Right ventricle myocardium superior (tissue), 1 donor: ENCODE results near the gene TMEM117. TPM values are rescaled to one million over a fixed set of nuclear protein-coding genes. Genes with fewer than 3 reads are reported as not detected.
"Not testable (repeated sequence)": the region's sequence is repeated elsewhere in the genome, so short reads cannot be mapped to it uniquely, and the experiment has no call there.

Source experiments
- ATAC-seq: fragments of 200-7000 bp; cut with Tn5 transposase; one replicate; pipeline ENCODE4 v1.9.1; 2020; ENCODE audit warnings: mild to moderate bottlenecking; ENCODE audit not compliant: poor library complexity
- DNase-seq: peaks from one replicate; pipeline ENCODE4 v3.0.0-alpha.2; 2020
- intact Hi-C: fragments of 100-400 bp; cut with DNase I; formaldehyde crosslinking; loops from one replicate; pipeline ENCODE4 v1.11.2; 2022
- total RNA-seq: library from RNA; stranded (reverse); fragmentation: NEBNext Ultra II Directional; extraction: Animal tissue kit (Norgen Biotek cat#: 25700); gene quantifications from one replicate; pipeline ENCODE4 v1.2.1, GENCODE V29; 2021
- donor health status: DM: no; HTN: yes; CAD: no; lungs with severe emphysema.

Gene TMEM117
- total RNA-seq, 1 donor from 2014 or later: 5.8 TPM

DNA sequence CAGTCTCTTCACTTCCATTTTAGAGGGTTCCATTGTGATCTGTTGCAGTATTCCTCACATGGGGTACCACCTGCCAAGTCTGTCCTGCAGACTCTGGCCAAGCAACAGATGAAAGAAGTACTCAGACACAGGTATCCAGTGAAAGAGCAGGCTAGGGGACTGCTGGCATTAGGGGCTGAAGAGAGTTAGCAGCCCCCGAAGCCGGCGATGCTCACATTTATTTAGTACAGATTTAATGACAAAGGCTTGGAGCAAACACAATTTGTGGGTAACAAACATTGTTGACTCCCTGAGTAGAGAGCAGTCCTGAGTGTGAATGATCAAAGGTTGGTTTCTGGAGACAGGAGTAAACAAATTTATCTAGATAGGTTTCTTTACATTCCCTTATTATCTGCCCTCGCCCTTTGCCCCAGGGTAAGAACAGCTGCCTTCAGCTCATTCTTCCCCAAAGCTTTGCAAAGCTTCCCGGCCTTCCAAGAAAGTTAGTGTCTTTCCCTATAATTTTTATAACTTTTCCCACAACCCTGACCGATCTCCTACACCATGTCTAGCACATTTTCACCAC is 144.8 kb downstream of the TMEM117 start:
- DNase-seq (no peak), ATAC-seq (no peak)
- intact Hi-C loops: no loop called here

DNA sequence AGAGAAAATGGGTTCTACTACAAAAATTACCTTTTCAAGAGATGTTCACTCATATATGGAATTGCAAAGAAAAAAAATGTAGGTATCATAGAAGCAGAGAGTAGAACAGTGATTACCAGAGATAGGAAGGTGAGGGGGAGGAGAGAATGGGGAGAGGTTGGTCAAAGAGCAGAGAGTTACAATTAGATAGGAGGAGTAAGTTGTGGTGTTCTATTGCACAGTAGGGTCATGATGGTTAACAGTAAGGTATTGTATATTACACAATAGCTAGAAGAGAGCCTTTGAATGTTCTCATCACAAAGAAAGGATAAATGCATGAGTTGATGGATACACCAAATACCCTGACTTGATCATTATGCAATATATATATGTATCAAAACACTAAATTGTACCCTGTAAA is 145.8 kb downstream of the TMEM117 start:
- ATAC-seq (no peak), DNase-seq (no peak)
- intact Hi-C loops: no loop called here

DNA sequence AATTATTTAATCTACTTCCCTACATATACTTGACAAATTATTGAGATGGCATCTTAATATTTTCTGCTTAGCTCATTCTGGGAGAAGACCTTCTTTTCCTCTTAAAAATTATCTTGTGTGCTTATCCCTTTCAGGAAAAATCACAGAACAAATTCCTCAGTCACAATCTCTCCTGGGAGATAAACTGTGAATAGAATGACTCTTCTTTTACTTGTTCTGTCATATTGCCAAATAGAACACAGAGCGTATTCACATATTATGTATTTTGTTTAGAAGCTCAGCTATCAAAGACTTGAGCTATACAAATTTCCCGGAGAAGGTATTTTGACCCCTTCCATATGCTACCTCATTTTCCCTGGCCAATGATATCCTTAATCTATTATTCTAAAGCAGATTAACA is 146.7 kb downstream of the TMEM117 start:
- no peak for DNase-seq
- no peak for ATAC-seq
- intact Hi-C loops: no loop called here

DNA sequence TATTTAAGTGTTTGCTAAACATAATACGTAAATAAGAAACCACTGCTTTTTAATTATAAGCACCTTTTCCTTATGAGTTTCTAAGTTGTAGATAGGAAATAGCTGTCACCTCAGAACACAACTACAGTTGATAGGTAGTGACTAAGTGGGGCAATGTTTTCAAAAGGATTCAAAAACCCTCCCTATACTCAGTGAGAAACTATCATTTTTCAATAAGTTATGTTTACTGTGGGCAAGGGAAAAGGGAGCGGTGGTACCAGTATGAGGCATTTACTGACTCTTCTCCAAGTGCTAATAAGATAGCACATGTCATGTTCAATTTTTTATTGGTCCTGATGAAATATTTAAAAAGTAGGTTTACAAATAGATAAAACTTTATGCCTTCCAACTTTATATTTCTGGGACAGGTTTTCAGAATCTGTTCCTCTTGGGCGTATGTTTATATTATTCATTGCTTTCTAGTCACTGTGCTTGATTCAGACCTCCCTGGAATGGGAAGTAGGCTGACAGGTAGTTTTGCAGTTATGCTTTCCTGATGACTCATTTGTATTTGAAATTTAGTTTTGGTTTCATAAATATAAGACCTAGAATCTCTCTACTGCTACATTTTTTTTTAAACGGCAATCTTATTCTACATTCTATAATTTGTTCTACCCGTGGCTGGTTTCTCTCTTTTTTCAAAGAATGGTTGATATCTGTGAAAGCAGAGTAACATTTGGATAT is 153.1 kb downstream of the TMEM117 start:
- no peak for ATAC-seq
- intact Hi-C loops: no loop called here
- no peak for DNase-seq

DNA sequence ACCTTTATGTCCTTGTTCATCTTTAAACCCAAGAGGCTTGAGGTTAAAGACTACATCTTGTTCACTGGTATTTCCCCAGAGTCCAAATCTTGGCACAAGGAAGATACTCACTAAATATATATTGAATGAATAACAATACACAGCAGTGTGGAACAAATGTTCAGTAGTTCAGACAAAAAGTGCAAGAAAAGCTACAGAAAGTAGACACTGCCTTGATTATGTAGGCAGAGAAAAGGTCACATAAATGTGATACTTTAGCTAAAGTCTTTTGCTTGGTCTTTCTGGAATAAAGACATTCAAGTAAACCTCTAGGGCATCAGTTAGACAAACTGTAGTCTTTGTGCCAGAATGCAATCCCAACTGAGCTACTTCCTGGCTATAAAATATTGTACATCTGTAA is 157.0 kb downstream of the TMEM117 start:
- no peak for DNase-seq
- intact Hi-C loops: no loop called here
- no peak for ATAC-seq

DNA sequence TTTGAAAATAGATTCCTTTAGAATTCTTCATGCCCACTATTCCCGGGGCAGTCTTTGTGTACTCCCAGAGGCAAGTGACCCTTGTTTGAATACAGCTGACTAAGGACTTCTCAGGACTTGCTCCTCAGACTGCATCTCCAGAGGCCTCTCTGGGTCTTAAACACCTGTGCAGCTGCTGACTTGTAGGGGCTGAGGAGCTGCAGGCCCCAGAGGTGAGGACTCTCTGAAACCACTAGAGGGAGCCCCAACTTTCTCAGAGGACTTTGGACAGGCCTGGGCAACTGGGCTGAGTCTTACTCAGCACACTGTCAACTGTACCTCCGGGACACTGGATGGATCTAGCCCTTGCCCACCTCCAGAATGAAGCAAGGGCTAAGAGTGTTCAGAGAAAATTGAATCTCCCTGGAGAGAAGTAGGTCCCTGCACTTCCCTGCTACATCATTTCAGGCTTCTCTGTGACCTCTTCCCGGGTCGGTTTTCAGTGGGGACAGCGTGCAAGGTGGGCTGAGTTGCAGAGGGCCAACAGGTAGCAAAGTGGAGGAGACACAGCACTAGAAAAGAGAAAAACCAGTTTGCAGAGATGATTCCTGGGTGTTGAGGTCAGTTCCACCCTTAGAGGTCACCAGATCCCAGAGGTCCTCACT is 164.6 kb downstream of the TMEM117 start:
- ATAC-seq: peak; percentile 53
- intact Hi-C loops: no loop called here

DNA sequence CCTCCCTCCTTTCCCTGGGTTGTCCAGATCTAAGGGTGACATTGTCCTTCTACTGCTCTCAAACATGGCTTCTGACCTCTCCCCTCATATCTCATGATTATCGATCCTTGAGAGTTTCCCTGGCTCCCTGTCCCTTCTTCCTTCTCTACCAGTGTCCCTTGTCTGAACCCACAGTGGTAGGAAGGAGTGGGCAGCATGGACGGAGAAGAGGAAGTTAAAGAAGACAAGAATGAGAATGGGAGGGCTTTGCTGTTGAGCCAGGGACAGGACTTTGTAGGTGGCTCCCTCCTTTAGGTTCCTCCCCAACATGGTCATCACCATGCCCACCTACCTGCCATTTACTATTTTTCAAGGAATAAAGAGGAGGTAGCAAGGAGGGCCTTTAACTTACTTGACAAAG is 166.7 kb downstream of the TMEM117 start:
- DNase-seq: no peak
- intact Hi-C loops: no loop called here

More for the DNA sequence above, 164.6 kb downstream of the TMEM117 start:
- no peak for DNase-seq

DNA sequence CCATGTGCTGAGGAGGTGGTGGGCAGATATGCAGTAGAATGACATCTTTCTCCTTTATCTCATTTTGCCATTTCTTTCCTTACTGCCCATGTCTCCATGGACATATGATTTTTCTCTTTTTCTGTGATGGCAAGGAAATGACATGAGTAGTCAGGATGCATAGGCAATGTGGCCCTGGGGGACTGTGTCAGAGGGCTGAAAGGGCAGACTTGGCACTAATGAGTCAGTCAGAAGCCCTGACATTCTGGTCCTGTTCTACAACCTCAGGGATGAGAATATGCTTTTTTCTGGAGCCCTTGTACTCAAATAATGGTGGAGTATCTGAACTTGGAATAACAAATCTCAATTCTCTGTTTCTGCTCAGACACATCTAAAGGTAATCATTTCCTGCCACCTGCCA is 167.8 kb downstream of the TMEM117 start:
- DNase-seq (no peak), ATAC-seq (no peak)
- intact Hi-C loops: no loop called here

More for the DNA sequence above, 166.7 kb downstream of the TMEM117 start:
- ATAC-seq: no peak

DNA sequence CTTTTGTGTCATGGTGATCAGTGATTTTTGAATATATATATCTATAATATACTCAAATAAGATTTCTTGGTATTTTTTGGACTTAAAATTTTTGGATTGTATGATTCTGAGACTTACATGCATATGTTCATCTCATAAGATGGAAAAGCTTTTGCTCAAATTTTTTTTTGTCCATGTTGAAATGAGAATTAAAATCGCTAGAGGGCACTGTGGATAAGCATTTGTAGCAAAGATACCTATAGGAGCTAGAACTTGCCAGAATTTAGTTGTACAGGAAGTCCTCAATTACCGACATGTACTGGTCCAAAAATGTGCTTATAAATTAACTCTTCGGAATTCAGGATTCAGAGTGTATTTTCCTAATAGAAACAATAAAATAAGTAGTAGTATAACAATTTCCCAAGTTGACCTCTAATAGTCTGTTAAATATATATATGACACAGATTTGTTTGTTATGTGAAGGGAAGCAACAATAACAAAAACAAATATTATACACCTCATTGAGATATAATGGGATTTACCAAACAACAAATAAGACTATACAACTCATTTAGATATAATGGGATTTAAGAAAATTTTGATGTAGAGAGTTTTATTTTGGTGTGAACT is 179.6 kb downstream of the TMEM117 start:
- ATAC-seq: peak; percentile 78
- intact Hi-C loops: loop anchor here (5.0 kb wide), 1 partner anchor 917 kb away; no protein-coding TSS in a partner anchor

DNA sequence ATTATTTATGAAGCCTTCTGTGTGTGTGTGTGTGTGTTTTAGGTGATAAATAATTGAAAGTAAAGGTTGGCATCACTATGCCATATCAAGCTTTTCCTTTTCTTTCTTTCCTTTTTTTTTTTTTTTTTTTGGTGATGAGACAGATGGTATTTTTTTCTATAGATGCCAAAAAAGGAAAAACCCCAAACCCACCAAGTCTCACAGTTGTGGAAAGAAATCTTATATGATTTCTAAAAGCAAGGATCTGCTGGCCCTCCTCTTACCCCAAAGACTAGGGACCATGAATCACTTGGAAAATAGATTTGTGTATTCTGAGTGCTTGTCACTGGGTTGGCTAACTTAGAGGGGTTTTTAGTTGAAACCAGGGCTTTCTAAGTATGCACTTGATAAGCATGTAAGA is 181.3 kb downstream of the TMEM117 start:
- intact Hi-C loops: loop anchor here (5.0 kb wide), 1 partner anchor 915 kb away; no protein-coding TSS in a partner anchor
- DNase-seq (no peak), ATAC-seq (no peak)

More for the DNA sequence above, 179.6 kb downstream of the TMEM117 start:
- no peak for DNase-seq

DNA sequence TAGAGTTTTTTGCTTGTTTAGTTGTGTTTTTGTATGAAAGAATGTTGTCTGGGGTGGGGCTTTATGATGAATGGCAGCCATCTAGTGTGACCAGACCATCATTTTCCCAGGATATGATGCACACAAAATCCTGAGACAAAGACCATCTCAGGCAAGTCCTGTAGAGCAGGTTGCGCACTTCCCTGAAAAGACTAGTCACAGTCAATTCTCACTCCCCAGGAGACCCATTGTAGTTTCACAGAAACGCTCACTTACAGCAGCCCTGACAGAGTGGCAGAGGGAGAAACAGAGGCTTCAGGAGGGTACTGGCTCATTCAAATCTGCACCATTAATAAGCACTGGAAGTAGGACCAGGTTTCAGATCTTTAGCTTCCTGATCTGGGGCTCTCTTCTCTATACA is 183.2 kb downstream of the TMEM117 start:
- intact Hi-C loops: loop anchor here (5.0 kb wide), 1 partner anchor 913 kb away; no protein-coding TSS in a partner anchor
- ATAC-seq: no peak
- DNase-seq: no peak

DNA sequence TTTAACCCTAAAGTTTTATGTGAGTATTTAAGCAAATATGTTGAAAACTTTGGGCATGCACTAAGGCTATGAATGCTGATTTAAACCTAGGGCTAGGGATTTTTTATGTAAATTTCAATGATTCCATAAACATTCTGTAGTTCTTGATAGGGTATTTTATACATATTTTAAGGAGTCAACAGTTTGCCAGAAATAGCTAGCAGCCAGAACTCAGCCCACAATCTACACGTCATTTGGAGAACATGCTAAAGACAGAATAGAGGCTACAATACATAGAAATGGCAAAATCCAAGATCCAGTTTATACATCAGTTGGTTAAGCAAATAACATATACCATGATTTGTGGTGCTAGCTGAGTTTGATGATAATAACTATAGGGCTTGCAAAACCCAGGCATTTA is 184.7 kb downstream of the TMEM117 start:
- no peak for ATAC-seq
- intact Hi-C loops: no loop called here
- no peak for DNase-seq

DNA sequence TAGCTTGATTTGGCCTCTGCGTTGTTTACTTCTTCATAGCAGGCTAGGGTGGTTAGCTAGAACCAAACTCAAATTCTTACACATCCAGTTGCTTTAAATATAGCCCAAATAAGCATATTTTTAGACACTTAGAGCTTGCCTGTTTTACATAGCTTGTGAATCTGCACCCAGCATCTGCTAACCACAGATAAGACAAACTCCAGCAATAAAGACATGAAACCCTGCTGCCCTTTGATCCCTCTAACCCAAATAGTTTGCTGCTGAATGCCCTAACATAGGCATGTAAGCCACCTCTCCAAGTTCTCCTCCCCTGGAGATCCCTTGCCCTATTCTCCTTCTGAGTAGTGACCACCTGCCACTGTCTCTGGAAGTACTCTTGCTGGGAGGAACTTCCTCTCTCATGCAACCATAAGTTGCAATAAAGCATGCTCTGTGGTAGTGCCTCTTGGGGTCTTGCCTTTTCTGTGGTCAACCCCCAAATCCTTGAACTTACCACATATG is 185.6 kb downstream of the TMEM117 start:
- DNase-seq: no peak
- ATAC-seq: no peak
- intact Hi-C loops: no loop called here

DNA sequence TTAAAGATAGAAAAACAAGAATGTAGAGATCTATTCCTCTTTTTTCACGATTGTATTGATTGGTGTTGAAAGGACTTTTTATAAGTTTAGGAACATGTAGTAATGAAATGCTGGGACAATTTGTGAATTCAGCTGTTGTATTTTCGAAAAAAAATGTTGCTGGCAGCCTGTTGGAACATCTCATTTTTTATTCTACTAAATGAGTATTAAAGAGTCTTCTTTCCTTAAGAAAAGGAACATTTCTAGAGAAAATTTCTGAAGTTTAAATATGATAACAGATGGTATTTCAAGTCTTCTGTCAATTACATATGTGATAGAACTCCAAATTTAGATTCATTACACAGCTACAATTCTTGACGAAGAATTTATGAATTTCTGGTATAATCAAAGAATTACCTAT is 189.6 kb downstream of the TMEM117 start:
- DNase-seq (no peak), ATAC-seq (no peak)
- intact Hi-C loops: no loop called here

DNA sequence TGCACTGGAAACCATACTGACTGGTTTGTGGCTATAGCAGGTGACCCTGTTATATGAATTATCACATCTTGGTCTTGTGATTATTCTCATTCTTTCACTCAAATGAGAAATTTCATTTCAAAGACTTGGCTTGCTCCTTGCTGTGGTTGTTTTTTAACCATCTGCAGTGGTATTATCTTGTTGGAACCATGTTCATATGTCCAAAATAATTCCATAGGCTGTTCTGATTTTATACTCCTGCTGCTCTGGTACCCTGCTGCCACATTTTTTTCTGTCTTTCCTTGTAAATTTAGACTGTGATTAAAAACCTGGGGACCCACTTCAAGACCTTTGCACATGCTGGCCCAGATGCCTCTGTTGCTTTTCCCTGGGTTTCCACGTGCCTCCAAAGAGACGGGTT is 190.2 kb downstream of the TMEM117 start:
- ATAC-seq (no peak), DNase-seq (no peak)
- intact Hi-C loops: no loop called here

DNA sequence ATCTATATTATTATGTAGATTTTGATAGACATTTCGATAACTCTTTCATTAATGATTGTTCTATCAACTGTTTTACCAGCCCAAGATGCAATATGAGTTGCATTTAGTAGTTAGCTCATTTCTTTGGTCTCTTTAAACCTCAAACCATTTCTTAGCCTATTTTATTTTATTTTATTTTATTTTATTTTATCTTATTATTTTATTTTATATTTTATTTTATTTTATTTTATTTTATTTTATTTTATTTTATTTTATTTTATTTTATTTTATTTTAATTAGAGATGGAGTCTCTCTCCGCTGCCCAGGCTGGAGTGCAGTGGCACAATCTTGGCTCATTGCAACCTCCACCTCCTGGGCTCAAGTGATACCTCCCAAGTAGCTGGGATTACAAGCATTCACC is 191.0 kb downstream of the TMEM117 start:
- intact Hi-C loops, ATAC-seq: not testable (repeated sequence)

DNA sequence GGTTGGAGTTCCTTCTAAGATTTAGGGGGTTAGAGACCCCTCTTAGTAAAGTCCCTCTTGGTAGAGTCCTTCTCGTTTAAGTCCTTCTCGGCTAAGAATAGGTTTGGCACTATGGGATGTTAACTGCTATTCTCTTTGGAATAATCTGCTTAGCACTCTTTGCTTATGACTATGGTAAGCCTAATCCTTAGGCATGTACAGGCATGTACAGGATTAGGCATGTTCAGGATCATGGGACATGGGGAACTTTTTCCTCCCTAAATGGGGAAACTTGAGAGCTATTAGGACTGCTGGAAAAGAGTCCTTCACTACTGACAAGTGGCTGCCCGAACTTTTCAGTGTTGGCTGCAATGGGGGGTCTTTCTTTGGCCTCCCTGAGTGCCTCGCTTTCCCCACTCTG is 193.3 kb downstream of the TMEM117 start:
- intact Hi-C loops: no loop called here
- DNase-seq (no peak), ATAC-seq (no peak)

More for the DNA sequence above, 191.0 kb downstream of the TMEM117 start:
- not testable (repeated sequence) for DNase-seq

DNA sequence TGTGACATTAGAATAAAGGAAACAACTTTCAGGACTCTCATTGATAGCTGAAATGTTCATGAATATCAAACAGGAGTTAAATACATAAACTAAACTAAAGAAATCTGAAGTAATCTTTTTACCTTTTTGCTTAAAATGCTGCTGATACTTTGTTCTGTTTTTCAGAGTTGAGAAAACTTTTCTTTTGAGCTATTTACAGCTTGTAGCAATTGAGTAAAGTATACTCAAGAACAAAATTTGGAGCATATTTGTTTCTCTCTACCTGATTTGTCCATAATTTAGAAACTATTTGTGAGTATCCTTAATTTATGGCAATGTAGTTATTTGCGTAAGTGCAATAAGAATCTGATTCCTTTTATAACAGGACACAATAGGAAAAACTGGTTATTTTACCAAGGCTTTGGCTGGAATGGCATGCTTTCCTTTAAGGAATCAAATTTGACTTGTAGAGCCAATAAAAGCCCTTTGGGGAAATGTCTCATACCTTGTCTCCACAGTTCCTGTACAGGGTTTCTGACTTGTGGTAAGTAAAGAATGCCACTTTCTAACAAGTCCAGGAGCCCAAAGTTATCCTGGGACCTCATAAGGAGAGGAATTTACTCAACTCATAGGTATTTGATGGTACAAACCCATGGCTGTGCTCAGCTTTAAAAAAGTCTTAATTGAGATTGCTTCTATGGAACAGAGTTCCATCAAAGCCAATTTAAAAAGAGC is 195.7 kb downstream of the TMEM117 start:
- intact Hi-C loops: no loop called here
- ATAC-seq: no peak
- DNase-seq: no peak

DNA sequence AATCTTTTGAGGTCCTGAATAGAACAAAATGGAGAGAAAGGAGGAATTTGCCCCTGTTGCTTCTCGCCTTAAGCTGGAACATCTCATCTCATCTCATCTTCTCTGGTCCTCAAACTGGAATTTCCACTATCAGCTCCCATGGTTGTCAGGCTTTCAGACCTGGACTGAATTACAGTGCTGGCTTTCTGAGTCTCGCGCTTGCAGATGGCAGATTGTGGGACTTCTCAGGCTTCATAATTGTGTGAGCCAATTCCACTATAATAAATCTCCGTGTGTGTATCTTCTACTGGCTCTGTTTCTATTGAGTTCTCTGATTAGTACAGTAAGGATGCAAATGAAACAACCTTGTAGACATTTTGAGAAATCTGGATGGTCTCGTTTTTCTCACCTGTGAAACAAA is 199.0 kb downstream of the TMEM117 start:
- DNase-seq: no peak
- intact Hi-C loops: no loop called here
- ATAC-seq: no peak
